ENCODE measurements around the gene CTNNA2.
"Not testable (repeated sequence)": the region's sequence is repeated elsewhere in the genome, so short reads cannot be mapped to it uniquely, and the experiment has no call there.

DNA sequence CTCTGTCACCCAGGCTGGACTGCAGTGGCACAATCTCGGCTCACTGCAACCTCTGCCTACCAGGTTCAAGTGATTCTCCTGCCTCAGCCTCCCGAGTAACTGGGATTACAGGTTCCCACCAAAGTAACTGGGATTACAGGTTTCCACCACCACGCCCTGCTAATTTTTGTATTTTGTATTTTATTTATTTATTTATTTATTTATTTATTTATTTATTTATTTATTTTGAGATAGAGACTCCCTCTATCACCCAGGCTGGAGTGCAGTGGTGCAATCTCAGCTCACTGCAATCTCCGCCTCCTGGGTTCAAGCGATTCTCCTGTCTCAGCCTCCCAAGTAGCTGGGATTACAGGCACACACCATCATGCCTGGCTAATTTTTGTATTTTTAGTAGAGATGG lies 633.9 kb downstream of the CTNNA2 start:
- TF ChIP-seq, protein P1, sequence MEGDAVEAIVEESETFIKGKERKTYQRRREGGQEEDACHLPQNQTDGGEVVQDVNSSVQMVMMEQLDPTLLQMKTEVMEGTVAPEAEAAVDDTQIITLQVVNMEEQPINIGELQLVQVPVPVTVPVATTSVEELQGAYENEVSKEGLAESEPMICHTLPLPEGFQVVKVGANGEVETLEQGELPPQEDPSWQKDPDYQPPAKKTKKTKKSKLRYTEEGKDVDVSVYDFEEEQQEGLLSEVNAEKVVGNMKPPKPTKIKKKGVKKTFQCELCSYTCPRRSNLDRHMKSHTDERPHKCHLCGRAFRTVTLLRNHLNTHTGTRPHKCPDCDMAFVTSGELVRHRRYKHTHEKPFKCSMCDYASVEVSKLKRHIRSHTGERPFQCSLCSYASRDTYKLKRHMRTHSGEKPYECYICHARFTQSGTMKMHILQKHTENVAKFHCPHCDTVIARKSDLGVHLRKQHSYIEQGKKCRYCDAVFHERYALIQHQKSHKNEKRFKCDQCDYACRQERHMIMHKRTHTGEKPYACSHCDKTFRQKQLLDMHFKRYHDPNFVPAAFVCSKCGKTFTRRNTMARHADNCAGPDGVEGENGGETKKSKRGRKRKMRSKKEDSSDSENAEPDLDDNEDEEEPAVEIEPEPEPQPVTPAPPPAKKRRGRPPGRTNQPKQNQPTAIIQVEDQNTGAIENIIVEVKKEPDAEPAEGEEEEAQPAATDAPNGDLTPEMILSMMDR (IDR thresholded peaks at IDR 0.05) = not testable (repeated sequence)
- TF ChIP-seq ZBTB33 (IDR thresholded peaks at IDR 0.05; ENCODE audit: borderline replicate concordance, low read depth); USF2 (IDR thresholded peaks at IDR 0.05; ENCODE audit: borderline replicate concordance, low read depth, low read length); SMC3 (IDR thresholded peaks at IDR 0.05; ENCODE audit: low read depth, low read length); FOXJ3 (CRISPR knock-in tag; IDR thresholded peaks at IDR 0.05); FOXM1 (IDR thresholded peaks at IDR 0.05; ENCODE audit: low read depth); EP300 (IDR thresholded peaks at IDR 0.05; ENCODE audit: borderline replicate concordance in 1 of 2, low read depth in 1 of 2, low read length in 1 of 2); RFX5 (IDR thresholded peaks at IDR 0.05; ENCODE audit: low read length): not testable (repeated sequence)
- TF ChIP-seq, protein P2, sequence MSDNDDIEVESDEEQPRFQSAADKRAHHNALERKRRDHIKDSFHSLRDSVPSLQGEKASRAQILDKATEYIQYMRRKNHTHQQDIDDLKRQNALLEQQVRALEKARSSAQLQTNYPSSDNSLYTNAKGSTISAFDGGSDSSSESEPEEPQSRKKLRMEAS (IDR thresholded peaks at IDR 0.05; ENCODE audit: low read depth) = not testable (repeated sequence)

All from SK-N-SH (cell line).